HepG2 (cell line): ENCODE measurements around the gene GFER. TPM values are rescaled to one million over a fixed set of nuclear protein-coding genes. Genes with fewer than 3 reads are reported as not detected.

Source experiments
- ELF4 ChIP-seq: sonication (generic); formaldehyde crosslinking; IDR thresholded peaks from 2 replicates; pipeline ENCODE4 v1.5.0; 2020; ENCODE audit warnings: missing genetic modification reagents, mild to moderate bottlenecking, moderate library complexity, borderline replicate concordance
- PCBP1 ChIP-seq: fragments of 200-400 bp; formaldehyde crosslinking; IDR thresholded peaks from 2 replicates; pipeline ENCODE4 v1.6.1; 2017; ENCODE audit warnings: mild to moderate bottlenecking, low read depth, low read length, borderline replicate concordance
- PLRG1 ChIP-seq: fragments of 450-650 bp; conservative IDR thresholded peaks from 2 replicates; pipeline ENCODE4 v1.6.1; 2016
- PRPF4 ChIP-seq: fragments of 200-400 bp; formaldehyde crosslinking; IDR thresholded peaks from 2 replicates; pipeline ENCODE4 v1.6.1; 2016; ENCODE audit warnings: low read length, low read depth; ENCODE audit not compliant: poor library complexity, severe bottlenecking
- YY1 ChIP-seq: IDR thresholded peaks from 2 replicates; pipeline ENCODE4 v1.6.1; 2011; ENCODE audit warnings: low read length, low read depth, moderate library complexity, mild to moderate bottlenecking; ENCODE audit not compliant: insufficient read depth, insufficient replicate concordance
- ZNF12 ChIP-seq: sonication (generic); formaldehyde crosslinking; IDR thresholded peaks from 2 replicates; pipeline ENCODE4 v1.5.0; 2020; ENCODE audit warnings: missing genetic modification reagents
- polyA plus RNA-seq, 8 experiments: library from polyadenylated mRNA; depleted of rRNA in 3 of 8; stranded (reverse) in 7 of 8; unstranded in 1 of 8; fragments of >200 nt; fragmentation: Illumina TruSeq in 4 of 8; extraction: Trizol in 4 of 8; gene quantifications; 2 replicates each; pipeline versions ENCODE4 v1.2.1 to v1.2.3, GENCODE V29; 2011 to 2016; ENCODE audit warnings: low read depth in 4 of 8, missing spikeins in 1 of 8, mixed read lengths in 1 of 8; ENCODE audit not compliant: insufficient read depth in 1 of 8
- total RNA-seq, 5 experiments: library from RNA; depleted of rRNA; stranded (reverse); fragments of >200 nt; fragmentation: Illumina TruSeq; extraction: Trizol; gene quantifications; 2 replicates each; pipeline ENCODE4 v1.2.3, GENCODE V29; 2016; ENCODE audit warnings: low read depth in 1 of 5
- TF ChIP-seq, protein P1 (sequence below): sonication (generic); formaldehyde crosslinking; IDR thresholded peaks from 2 replicates; pipeline ENCODE4 v1.4.0; 2020; ENCODE audit warnings: missing genetic modification reagents, borderline replicate concordance
- TF ChIP-seq, protein P2 (sequence below): sonication (generic); formaldehyde crosslinking; IDR thresholded peaks from 2 replicates; pipeline ENCODE4 v1.5.1; 2020; ENCODE audit warnings: missing genetic modification reagents, mild to moderate bottlenecking, borderline replicate concordance
- TF ChIP-seq, protein P3 (sequence below): sonication (generic); formaldehyde crosslinking; IDR thresholded peaks from 2 replicates; pipeline ENCODE4 v1.8.1; 2023; ENCODE audit warnings: mild to moderate bottlenecking, missing genetic modification reagents
- TF ChIP-seq, protein P4 (sequence below): fragments of 450-650 bp; IDR thresholded peaks from 2 replicates; pipeline ENCODE4 v1.6.1; 2017; ENCODE audit warnings: mild to moderate bottlenecking
- TF ChIP-seq, protein P5 (sequence below): sonication (generic); formaldehyde crosslinking; IDR thresholded peaks from 2 replicates; pipeline ENCODE4 v1.5.1; 2020; ENCODE audit warnings: mild to moderate bottlenecking, missing genetic modification reagents, borderline replicate concordance

The GFER gene
- total and polyA plus RNA-seq, 2 of the 13 experiments (the other 11 are each of a cell fraction or from before 2014, with no cell fraction given): 28.6 to 71.7 TPM

DNA sequence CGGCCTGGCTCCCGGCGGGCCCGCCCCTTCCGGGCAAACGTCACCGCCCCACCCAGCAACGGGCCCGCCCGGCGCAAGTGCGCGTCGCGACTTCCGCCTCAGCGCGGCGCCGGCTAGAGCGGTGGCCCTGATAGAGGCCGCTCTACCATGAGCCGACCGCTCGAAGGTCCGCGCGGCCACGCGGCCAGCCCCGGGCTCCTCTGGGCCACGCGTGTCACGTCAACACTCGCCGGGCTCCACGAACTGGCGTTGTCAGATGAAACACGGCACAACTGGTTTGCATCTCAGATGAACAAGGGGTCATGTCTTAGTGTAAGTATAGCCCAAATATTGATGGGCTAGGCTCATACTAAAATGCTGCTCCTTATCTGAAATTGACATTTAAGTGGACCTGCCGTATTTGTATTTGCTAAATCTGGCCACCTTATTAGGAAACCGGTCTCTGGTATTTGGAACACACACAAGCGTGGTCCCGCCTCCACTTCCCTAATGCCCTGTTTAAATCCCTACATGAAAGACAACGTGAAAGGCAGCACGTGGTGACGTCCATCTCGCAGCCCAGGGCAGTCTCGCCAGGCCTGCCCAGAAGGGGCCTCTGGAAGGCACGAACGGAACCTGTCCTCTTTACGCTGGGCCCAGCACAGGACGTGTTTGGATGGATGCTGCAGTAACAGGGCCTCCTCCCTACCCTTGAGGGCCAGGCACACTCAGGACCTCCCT, 26.0 kb downstream of the GFER start, which contains the start of gene ZNF598 (continued):
- TF ChIP-seq, protein P1, sequence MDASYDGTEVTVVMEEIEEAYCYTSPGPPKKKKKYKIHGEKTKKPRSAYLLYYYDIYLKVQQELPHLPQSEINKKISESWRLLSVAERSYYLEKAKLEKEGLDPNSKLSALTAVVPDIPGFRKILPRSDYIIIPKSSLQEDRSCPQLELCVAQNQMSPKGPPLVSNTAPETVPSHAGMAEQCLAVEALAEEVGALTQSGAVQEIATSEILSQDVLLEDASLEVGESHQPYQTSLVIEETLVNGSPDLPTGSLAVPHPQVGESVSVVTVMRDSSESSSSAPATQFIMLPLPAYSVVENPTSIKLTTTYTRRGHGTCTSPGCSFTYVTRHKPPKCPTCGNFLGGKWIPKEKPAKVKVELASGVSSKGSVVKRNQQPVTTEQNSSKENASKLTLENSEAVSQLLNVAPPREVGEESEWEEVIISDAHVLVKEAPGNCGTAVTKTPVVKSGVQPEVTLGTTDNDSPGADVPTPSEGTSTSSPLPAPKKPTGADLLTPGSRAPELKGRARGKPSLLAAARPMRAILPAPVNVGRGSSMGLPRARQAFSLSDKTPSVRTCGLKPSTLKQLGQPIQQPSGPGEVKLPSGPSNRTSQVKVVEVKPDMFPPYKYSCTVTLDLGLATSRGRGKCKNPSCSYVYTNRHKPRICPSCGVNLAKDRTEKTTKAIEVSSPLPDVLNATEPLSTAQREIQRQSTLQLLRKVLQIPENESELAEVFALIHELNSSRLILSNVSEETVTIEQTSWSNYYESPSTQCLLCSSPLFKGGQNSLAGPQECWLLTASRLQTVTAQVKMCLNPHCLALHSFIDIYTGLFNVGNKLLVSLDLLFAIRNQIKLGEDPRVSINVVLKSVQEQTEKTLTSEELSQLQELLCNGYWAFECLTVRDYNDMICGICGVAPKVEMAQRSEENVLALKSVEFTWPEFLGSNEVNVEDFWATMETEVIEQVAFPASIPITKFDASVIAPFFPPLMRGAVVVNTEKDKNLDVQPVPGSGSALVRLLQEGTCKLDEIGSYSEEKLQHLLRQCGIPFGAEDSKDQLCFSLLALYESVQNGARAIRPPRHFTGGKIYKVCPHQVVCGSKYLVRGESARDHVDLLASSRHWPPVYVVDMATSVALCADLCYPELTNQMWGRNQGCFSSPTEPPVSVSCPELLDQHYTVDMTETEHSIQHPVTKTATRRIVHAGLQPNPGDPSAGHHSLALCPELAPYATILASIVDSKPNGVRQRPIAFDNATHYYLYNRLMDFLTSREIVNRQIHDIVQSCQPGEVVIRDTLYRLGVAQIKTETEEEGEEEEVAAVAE (CRISPR knock-in tag): no peak; the same call in 1 of the 2 replicates
- TF ChIP-seq, protein P2, sequence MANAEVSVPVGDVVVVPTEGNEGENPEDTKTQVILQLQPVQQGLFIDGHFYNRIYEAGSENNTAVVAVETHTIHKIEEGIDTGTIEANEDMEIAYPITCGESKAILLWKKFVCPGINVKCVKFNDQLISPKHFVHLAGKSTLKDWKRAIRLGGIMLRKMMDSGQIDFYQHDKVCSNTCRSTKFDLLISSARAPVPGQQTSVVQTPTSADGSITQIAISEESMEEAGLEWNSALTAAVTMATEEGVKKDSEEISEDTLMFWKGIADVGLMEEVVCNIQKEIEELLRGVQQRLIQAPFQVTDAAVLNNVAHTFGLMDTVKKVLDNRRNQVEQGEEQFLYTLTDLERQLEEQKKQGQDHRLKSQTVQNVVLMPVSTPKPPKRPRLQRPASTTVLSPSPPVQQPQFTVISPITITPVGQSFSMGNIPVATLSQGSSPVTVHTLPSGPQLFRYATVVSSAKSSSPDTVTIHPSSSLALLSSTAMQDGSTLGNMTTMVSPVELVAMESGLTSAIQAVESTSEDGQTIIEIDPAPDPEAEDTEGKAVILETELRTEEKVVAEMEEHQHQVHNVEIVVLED (CRISPR knock-in tag): peak; percentile 76
- TF ChIP-seq, protein P3, sequence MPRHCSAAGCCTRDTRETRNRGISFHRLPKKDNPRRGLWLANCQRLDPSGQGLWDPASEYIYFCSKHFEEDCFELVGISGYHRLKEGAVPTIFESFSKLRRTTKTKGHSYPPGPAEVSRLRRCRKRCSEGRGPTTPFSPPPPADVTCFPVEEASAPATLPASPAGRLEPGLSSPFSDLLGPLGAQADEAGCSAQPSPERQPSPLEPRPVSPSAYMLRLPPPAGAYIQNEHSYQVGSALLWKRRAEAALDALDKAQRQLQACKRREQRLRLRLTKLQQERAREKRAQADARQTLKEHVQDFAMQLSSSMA (CRISPR knock-in tag): no peak
- TF ChIP-seq YY1: peak; percentile 81
- TF ChIP-seq, protein P4, sequence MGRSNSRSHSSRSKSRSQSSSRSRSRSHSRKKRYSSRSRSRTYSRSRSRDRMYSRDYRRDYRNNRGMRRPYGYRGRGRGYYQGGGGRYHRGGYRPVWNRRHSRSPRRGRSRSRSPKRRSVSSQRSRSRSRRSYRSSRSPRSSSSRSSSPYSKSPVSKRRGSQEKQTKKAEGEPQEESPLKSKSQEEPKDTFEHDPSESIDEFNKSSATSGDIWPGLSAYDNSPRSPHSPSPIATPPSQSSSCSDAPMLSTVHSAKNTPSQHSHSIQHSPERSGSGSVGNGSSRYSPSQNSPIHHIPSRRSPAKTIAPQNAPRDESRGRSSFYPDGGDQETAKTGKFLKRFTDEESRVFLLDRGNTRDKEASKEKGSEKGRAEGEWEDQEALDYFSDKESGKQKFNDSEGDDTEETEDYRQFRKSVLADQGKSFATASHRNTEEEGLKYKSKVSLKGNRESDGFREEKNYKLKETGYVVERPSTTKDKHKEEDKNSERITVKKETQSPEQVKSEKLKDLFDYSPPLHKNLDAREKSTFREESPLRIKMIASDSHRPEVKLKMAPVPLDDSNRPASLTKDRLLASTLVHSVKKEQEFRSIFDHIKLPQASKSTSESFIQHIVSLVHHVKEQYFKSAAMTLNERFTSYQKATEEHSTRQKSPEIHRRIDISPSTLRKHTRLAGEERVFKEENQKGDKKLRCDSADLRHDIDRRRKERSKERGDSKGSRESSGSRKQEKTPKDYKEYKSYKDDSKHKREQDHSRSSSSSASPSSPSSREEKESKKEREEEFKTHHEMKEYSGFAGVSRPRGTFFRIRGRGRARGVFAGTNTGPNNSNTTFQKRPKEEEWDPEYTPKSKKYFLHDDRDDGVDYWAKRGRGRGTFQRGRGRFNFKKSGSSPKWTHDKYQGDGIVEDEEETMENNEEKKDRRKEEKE: no peak
- no peak for TF ChIP-seq ELF4 (CRISPR knock-in tag)
- TF ChIP-seq PLRG1: no peak
- TF ChIP-seq PRPF4: no peak
- TF ChIP-seq, protein P5, sequence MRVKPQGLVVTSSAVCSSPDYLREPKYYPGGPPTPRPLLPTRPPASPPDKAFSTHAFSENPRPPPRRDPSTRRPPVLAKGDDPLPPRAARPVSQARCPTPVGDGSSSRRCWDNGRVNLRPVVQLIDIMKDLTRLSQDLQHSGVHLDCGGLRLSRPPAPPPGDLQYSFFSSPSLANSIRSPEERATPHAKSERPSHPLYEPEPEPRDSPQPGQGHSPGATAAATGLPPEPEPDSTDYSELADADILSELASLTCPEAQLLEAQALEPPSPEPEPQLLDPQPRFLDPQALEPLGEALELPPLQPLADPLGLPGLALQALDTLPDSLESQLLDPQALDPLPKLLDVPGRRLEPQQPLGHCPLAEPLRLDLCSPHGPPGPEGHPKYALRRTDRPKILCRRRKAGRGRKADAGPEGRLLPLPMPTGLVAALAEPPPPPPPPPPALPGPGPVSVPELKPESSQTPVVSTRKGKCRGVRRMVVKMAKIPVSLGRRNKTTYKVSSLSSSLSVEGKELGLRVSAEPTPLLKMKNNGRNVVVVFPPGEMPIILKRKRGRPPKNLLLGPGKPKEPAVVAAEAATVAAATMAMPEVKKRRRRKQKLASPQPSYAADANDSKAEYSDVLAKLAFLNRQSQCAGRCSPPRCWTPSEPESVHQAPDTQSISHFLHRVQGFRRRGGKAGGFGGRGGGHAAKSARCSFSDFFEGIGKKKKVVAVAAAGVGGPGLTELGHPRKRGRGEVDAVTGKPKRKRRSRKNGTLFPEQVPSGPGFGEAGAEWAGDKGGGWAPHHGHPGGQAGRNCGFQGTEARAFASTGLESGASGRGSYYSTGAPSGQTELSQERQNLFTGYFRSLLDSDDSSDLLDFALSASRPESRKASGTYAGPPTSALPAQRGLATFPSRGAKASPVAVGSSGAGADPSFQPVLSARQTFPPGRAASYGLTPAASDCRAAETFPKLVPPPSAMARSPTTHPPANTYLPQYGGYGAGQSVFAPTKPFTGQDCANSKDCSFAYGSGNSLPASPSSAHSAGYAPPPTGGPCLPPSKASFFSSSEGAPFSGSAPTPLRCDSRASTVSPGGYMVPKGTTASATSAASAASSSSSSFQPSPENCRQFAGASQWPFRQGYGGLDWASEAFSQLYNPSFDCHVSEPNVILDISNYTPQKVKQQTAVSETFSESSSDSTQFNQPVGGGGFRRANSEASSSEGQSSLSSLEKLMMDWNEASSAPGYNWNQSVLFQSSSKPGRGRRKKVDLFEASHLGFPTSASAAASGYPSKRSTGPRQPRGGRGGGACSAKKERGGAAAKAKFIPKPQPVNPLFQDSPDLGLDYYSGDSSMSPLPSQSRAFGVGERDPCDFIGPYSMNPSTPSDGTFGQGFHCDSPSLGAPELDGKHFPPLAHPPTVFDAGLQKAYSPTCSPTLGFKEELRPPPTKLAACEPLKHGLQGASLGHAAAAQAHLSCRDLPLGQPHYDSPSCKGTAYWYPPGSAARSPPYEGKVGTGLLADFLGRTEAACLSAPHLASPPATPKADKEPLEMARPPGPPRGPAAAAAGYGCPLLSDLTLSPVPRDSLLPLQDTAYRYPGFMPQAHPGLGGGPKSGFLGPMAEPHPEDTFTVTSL (CRISPR knock-in tag): peak; percentile 44
- TF ChIP-seq PCBP1: no peak
- TF ChIP-seq ZNF12 (CRISPR knock-in tag): no peak
